Activated CD4-positive, alpha-beta T cell treated with anti-CD3 and anti-CD28 coated beads, Interleukin-2, amount 50 U/mL, for 4 hours (primary cell): ENCODE measurements around the gene FBXL12.
"Not testable (repeated sequence)": the region's sequence is repeated elsewhere in the genome, so short reads cannot be mapped to it uniquely, and the experiment has no call there.

Source experiments
- DNase-seq, 2 experiments: peaks; one replicate each; pipeline ENCODE4 v3.0.0-alpha.2; 2020

FBXL12 gene

DNA sequence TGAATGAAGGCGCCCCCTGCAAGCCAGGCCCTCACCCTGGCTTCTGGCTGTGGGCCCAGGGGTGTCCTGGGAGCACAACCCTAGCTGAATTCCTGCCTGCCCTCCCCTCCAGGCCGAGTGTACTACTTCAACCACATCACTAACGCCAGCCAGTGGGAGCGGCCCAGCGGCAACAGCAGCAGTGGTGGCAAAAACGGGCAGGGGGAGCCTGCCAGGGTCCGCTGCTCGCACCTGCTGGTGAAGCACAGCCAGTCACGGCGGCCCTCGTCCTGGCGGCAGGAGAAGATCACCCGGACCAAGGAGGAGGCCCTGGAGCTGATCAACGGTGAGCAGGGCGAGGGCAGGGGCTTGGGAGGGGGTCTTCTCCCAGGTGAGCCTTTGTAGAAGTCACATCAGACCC is 19.4 kb upstream of the FBXL12 start:
- no peak for DNase-seq

GRCh38 chr19:9836021-9836420 is 17.1 kb upstream of the FBXL12 start:
- no peak for DNase-seq

- DNase-seq: no peak
These were observed 16.6 kb upstream of the FBXL12 start for GRCh38 chr19:9835507-9835949.

DNA sequence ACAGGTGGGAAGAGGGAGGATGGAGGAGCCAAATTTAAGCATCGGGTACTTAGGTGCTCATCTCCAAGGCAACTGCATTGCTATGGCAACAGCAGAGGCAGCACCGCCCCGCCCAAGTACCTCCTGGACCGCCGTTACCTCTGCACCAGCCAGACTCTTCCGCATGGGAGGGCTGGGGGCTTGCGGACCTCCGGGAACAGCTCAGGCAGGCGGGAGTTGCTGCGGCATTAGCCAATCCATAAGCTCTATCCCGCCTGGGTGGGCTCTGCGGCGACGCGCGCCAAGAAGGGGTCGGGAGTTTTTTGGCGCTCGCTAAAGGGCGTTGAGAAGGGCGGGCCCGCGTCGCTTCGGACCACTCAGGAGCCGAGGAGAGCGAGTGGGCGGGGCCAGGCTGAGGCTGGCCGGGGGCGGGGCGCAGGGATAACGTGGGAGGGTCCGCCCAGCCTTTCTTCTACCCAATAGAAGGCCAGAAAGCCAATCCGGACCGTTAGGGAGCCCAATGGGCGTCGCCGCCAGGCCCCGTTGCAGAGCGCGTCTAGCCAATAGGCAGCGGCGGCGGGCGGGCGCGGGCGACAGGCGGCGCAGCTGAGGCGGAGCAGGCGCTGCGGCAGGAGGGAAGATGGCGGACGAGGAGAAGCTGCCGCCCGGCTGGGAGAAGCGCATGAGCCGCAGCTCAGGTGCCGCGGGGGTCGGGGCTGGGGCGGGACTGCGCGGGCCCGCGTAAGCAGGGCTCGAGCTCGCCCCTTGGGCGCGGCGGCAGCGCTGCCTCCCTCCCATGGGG is 16.0 kb upstream of the FBXL12 start, which contains the start of gene PIN1:
TSS of gene PIN1 (plus strand) at position 593 of the 781 bp plus-strand sequence. CDS start at position 620, 27 bp downstream.
- peak; percentile 99 for DNase-seq

GRCh38 chr19:9834307-9834725 is 15.4 kb upstream of the FBXL12 start:
- no peak for DNase-seq

GRCh38 chr19:9828551-9829063 is 9.7 kb upstream of the FBXL12 start:
- DNase-seq: no peak

DNA sequence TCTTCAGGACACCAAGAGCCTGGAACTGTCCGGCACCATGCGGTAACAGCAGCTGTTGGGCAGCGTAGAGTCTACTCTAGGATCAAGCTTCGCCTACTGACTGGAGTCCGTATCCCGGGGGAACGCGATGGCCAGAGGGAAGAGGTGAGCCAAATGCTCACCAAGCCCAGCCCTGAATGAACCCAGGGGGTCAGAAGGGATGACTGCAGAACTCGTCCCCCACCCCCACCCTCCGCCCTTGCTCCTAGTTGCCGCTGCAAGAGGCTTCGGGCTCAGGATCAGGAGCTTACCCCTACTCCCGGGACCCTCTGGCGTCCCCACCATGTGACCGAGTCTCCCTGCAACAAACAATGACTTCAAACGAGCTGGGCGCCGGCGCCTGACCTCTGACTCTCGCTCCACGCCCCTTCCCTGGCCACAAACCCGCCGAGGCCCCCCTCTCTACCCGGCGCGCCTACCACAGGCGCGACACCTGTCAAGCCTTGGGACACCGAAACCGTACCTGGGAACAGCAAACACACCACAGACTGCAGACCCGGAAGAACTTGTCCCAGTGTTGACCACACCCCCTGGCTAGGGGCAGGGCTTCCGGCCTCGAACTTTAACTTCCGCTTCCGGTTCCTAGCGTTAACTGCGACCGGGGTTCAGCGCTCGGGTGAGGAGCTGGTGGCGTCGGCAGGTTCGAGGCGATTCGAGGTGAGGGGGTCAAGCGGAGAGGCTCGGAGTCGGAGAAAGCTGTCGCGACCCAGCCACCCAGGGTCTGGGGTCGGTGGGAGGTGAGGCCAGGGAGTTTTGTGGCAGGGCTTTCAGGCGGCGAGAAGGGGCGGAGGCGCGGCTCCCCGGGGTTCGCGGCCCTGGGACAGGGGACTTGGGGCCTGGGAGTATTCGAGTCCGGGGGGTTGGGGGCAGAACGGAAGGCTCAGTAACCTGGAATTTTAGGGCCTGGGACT is 8.7 kb upstream of the FBXL12 start, which contains the start of gene UBL5:
TSS of gene UBL5 (plus strand) at position 630 of the 950 bp plus-strand sequence. CDS start 420 bp downstream, outside the sequence.
- peak; percentile 86 for DNase-seq

GRCh38 chr19:9823816-9824215 is 4.9 kb upstream of the FBXL12 start:
- DNase-seq: no peak

DNA sequence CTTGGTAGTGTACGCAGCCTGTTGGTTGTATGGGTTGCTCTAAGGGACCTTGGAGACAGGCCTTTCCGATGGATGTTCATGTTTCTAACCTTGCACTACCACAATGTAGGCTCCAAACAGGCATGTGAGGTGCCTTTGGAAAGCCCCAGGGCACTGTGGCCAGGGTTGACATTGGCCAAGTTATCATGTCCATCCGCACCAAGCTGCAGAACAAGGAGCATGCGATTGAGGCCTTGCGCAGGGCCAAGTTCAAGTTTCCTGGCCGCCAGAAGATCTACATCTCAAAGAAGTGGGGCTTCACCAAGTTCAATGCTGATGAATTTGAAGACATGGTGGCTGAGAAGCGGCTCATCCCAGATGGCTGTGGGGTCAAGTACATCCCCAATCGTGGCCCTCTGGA is 1.2 kb upstream of the FBXL12 start:
- DNase-seq: not testable (repeated sequence)

GRCh38 chr19:9819596-9819909 is 674 bp upstream of the FBXL12 start:
- no peak for DNase-seq

GRCh38 chr19:9818175-9818733 is 625 bp downstream of the FBXL12 start:
- no peak for DNase-seq

- no peak for DNase-seq
These were observed 7.7 kb downstream of the FBXL12 start for GRCh38 chr19:9811139-9811538.

GRCh38 chr19:9808855-9809824 is 9.7 kb downstream of the FBXL12 start:
- no peak for DNase-seq

DNA sequence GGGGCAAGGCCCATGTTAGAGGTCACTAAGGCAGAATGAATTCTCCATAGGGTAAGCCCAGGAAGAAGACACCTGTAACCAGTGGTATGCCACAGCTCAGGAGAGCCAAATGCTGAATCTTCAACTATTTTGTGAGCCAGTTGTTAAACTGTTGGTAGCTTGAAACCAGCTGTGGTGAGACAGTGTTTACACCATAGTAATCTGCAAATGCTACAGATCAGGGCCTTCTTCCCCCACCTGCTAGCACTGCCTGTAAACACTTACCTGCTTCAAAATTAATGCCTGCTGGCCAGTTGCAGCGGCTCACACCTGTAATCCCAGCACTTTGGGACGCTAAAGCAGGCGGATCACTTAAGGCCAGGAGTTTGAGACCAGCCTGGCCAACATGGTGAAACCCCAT is 12.1 kb downstream of the FBXL12 start:
- no peak for DNase-seq

- DNase-seq: no peak
These were observed 16.9 kb downstream of the FBXL12 start for GRCh38 chr19:9801976-9802375.

DNA sequence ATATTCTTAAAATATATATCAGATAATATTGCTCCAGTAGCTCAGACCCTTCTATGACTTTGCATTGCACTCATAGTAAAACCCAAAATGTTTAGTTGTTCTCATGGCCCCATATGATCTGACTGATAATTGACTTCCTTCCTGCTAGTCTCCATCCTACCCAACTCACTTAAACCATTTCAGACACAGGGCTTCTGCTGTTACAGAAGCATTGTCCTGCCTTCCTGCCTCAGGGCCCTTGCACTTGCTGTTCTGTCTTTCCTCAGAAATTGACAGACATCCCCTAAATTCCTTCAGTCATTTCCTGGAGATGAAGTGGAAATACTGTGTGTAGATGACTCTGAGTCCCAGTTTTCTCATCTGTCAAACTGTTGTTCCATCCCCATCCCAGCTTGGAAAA is 19.7 kb downstream of the FBXL12 start:
- DNase-seq: no peak

DNA sequence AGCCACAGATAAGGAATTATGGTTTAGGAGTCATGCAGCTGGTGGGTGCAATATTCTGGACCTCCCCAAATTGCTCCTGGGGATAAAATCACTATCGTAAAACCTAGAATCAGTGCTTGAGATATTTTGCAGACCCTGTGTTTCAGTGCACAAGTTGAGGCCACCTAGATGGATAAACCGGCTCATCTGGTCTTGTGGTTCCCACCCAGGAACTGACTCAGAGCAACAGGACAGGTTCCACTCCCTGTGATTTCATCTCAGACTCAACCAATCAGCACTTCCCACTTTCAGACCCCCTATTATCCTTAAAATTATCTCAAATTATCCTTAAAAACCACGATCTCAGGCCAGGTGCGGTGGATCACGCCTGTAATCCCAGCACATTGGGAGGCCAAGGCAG is 21.0 kb downstream of the FBXL12 start:
- no peak for DNase-seq

DNA sequence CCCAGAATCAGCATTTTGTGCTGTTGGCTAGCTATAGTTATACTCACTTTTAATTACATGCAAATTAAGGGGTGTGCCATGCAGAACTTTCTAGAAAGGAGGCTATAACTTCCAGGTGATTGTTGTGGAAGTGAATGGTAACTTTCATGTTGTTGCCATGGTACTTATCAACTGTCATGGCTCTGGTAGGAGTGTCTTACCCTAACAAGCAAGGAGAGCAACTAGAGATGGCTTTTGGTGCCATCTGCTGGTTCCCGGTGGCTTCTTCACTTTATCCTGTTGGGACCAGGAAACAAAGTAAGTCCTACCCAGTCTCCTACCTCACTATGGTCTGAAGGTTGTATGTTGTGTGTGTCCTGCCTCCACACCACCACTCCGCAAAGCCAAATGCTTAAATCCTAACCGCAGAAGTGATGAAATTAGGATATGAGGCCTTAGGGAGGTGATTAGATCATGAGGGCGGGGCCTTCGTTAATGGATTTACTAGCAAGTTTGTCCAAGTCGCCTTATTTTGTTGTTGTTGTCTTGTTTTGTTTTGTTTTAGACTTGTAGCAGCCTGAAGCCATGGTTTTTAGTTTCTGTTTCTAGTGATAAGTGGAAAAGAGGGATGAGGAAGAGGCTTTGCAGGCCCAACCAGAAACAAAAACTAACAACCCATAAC is 22.6 kb downstream of the FBXL12 start:
- DNase-seq: peak; percentile 83 to 85

- peak; percentile 60 to 64 for DNase-seq
These were observed 25.7 kb downstream of the FBXL12 start for GRCh38 chr19:9793071-9793591.

DNA sequence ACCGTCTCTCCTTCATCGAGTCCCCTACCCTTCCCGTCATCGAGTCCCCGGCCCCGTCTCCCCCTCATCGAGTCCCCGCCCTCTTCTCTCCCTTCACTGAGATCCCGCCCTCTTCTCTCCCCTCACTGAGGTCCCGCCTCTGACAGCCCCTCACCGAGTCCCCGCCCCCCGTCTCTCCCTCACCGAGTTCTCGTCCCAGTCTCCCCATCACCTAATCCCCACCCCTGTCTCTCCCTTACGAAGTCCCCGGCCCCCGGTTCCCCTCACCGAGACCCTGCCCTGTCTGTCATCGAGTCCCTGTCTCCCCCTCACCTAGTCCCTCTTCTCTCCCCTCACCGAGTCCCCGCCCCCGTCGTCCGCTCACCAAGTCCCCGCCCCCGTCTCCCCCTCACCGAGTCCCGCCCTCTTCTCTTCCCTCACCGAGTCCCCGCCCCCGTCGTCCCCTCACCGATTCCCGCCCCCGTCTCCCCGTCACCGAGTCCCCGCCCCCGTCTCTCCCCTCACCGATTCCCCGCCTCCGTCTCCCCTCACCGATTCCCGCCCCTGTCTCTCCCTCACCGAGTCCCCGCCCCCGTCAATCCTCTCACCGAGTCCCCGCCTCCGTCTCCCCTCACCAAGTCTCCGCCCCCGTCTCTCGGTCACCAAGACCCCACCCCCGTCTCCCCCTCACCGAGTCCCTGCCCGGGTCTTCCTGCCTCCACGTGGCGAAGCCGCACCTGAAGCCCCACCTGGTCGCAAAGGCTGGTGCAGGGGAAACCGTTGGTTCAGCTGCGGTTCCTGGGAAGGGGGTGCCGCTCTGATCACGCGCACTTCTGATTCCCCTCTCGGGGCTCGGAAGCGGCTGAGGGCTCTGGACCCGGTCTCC is 26.4 kb downstream of the FBXL12 start:
- peak; percentile 97 for DNase-seq
